Breast epithelium (tissue), 3 donors: Measurements from ENCODE around the gene SH3TC1.

Source experiments
- POLR2AphosphoS5 ChIP-seq, 3 donors: sonication (generic); formaldehyde crosslinking; IDR thresholded peaks; one replicate each; pipeline ENCODE4 v1.6.1; 2017; ENCODE audit warnings: antibody characterized with exemption in 3 of 3
- TF ChIP-seq, protein P1 (sequence below), 3 donors: fragments of 450-650 bp; IDR thresholded peaks; one replicate each; pipeline ENCODE4 v1.5.1; 2016 to 2017; ENCODE audit warnings: antibody characterized with exemption in 3 of 3, mild to moderate bottlenecking in 3 of 3, moderate library complexity in 3 of 3

DNA sequence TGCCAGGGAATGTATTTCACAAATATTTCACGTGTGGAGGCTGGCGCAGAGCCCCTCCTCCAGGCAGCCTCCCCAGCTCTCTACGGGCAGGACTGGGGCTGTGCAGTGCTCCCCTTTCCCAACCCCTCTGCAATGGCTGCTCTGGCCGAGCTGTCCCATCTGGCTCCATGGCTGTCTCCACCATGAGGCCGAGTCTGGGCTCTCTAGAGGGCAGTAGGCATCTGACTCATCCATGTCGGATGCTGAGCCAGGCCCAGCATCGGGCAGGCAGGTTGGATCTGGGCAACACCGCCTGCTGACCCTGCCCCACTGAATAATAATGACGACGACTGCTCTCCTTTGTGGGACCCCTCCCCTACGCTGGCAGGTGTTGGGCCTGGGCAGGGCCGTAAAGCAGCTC is 11.0 kb upstream of the SH3TC1 start:
- TF ChIP-seq, protein P1, sequence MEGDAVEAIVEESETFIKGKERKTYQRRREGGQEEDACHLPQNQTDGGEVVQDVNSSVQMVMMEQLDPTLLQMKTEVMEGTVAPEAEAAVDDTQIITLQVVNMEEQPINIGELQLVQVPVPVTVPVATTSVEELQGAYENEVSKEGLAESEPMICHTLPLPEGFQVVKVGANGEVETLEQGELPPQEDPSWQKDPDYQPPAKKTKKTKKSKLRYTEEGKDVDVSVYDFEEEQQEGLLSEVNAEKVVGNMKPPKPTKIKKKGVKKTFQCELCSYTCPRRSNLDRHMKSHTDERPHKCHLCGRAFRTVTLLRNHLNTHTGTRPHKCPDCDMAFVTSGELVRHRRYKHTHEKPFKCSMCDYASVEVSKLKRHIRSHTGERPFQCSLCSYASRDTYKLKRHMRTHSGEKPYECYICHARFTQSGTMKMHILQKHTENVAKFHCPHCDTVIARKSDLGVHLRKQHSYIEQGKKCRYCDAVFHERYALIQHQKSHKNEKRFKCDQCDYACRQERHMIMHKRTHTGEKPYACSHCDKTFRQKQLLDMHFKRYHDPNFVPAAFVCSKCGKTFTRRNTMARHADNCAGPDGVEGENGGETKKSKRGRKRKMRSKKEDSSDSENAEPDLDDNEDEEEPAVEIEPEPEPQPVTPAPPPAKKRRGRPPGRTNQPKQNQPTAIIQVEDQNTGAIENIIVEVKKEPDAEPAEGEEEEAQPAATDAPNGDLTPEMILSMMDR (IDR thresholded peaks at IDR 0.05), result no peak
- no peak for TF ChIP-seq POLR2AphosphoS5 (IDR thresholded peaks at IDR 0.05)
